ENCODE results near the gene LINC01488. TPM values are rescaled to one million over a fixed set of nuclear protein-coding genes. Genes with fewer than 3 reads are reported as not detected.

LINC01488 gene
- total and polyA plus RNA-seq, 9 of the 15 experiments (the other 6 are each of a cell fraction or from before 2014, with no cell fraction given) = not detected

- TF ChIP-seq FOXO4 (CRISPR knock-in tag; IDR thresholded peaks at IDR 0.05) (no peak), ZKSCAN3 (CRISPR knock-in tag; IDR thresholded peaks at IDR 0.05) (no peak), BCOR (IDR thresholded peaks at IDR 0.05) (peak; percentile 30; the same call in 1 of the 2 replicates), FOS (IDR thresholded peaks at IDR 0.05; ENCODE audit: extremely low read depth, insufficient read length) (peak; percentile 61), RFX1 (IDR thresholded peaks at IDR 0.05) (no peak), CBX2 (IDR thresholded peaks at IDR 0.05; ENCODE audit: insufficient read depth, low read length, poor library complexity, severe bottlenecking) (no peak), MCM5 (IDR thresholded peaks at IDR 0.05; ENCODE audit: low read depth) (no peak), NCOA6 (IDR thresholded peaks at IDR 0.05) (no peak), RBM39 (optimal IDR thresholded peaks at IDR 0.05; ENCODE audit: low read depth, low read length) (no peak), ZBTB33 (CRISPR knock-in tag; IDR thresholded peaks at IDR 0.05) (peak; percentile 53; the same call in 1 of the 2 replicates), ESRRA (IDR thresholded peaks at IDR 0.05; ENCODE audit: borderline replicate concordance, low read depth) (no peak), HDAC1 (IDR thresholded peaks at IDR 0.05) (peak; percentile 29 to 69; a peak in 2 of 4 replicates), ZNF668 (CRISPR knock-in tag; IDR thresholded peaks at IDR 0.05) (no peak), NELFE (IDR thresholded peaks at IDR 0.05; ENCODE audit: insufficient read depth, insufficient read length) (no peak), POLR2G (IDR thresholded peaks at IDR 0.05; ENCODE audit: low read depth, low read length) (peak; percentile 77), NFATC3 (IDR thresholded peaks at IDR 0.05) (no peak), ARID3B (CRISPR knock-in tag; IDR thresholded peaks at IDR 0.05; ENCODE audit: borderline replicate concordance) (no peak), KLF10 (CRISPR knock-in tag; IDR thresholded peaks at IDR 0.05) (no peak), GABPB1 (CRISPR knock-in tag; IDR thresholded peaks at IDR 0.05) (peak; percentile 56; the same call in 1 of the 2 replicates), KAT8 (IDR thresholded peaks at IDR 0.05; ENCODE audit: low read depth) (no peak), PHF21A (IDR thresholded peaks at IDR 0.05; ENCODE audit: borderline replicate concordance, low read depth) (no peak; the same call in 1 of the 2 replicates), SMAD4 (CRISPR knock-in tag; conservative IDR thresholded peaks at IDR 0.05) (peak; percentile 84), GTF2A2 (tag; IDR thresholded peaks at IDR 0.05) (no peak), FUS (optimal IDR thresholded peaks at IDR 0.05; ENCODE audit: low read depth, low read length) (no peak), NCOR1 (IDR thresholded peaks at IDR 0.05) (peak; percentile 89), GABPB2 (CRISPR knock-in tag; conservative IDR thresholded peaks at IDR 0.05) (no peak), ZNF324 (CRISPR knock-in tag; IDR thresholded peaks at IDR 0.05) (no peak)
These were observed 32.0 kb upstream of the LINC01488 start (continued) for GRCh38 chr11:69449320-69450063.

Measured in K562 (cell line).